ENCODE data around the gene TAF6.

Gene TAF6

DNA sequence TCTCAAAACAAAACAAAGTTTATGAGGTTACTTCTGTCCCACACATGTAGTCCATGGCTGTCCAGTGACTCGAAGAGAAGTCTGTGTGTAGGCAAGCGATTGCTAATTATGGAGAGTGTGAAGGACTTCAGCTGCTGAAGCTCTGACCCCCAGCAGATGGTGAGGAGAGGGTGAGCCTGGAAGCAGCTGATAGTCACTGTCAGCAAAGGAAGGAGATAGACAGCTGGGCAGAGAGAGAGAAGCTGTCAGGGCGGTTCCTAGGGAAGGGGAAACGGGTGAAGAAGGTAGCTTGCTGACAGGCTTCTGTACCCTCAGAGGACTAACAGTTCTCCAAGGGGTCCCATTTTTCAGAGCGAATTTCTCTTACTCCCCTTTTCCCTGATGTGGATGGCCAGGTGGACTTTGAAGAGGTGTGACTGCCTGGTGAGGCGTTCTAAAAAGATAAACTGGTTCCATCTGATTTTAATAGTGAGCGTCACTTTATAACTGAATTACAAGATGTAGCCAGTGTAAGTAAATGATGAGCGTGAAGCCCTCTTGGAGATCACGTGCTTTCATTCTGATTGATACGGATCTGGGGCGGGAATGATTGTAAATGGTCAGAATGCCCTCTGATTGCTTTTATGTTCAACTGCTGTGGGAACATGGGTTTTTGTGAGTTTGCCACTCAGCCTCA lies 57.5 kb downstream of the TAF6 start:
- TF ChIP-seq, protein P1, sequence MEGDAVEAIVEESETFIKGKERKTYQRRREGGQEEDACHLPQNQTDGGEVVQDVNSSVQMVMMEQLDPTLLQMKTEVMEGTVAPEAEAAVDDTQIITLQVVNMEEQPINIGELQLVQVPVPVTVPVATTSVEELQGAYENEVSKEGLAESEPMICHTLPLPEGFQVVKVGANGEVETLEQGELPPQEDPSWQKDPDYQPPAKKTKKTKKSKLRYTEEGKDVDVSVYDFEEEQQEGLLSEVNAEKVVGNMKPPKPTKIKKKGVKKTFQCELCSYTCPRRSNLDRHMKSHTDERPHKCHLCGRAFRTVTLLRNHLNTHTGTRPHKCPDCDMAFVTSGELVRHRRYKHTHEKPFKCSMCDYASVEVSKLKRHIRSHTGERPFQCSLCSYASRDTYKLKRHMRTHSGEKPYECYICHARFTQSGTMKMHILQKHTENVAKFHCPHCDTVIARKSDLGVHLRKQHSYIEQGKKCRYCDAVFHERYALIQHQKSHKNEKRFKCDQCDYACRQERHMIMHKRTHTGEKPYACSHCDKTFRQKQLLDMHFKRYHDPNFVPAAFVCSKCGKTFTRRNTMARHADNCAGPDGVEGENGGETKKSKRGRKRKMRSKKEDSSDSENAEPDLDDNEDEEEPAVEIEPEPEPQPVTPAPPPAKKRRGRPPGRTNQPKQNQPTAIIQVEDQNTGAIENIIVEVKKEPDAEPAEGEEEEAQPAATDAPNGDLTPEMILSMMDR (conservative IDR thresholded peaks at IDR 0.05), result no peak
- no peak for TF ChIP-seq ZFX (IDR thresholded peaks at IDR 0.05)
- H3K27ac ChIP-seq, result no peak overlapping the region

DNA sequence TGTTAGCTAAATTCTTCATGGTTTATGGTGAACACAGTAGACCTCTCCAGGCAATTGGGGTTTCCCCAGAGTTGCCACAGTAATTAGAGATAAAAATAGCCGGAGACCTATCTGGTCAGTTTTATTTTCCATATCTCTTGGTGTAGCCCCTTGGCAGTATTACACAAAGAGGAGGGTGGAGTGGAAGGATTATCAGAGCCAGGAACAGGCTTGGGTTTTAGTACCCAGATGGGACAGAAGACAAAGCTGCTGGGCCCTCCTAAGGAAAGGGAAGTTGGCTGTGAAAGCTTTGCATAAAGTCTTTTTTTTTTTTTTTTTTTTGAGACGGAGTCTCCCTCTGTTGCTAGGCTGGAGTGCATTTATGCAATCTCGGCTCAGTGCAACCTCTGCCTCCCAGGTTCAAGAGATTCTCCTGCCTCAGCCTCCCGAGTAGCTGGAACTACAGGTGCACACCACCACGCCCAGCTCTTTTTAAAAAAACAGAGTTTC lies 59.9 kb downstream of the TAF6 start:
- TF ChIP-seq, protein P1 (conservative IDR thresholded peaks at IDR 0.05), result no peak
- TF ChIP-seq ZFX (IDR thresholded peaks at IDR 0.05), result no peak
- H3K27ac ChIP-seq, result no peak overlapping the region

All from C4-2B (cell line).